Measurements from ENCODE around the gene COL13A1. TPM values are rescaled to one million over a fixed set of nuclear protein-coding genes. Genes with fewer than 3 reads are reported as not detected.

The COL13A1 gene
- total and polyA plus RNA-seq, 2 donors from 2014 or later = 4.0 to 5.2 TPM

DNA sequence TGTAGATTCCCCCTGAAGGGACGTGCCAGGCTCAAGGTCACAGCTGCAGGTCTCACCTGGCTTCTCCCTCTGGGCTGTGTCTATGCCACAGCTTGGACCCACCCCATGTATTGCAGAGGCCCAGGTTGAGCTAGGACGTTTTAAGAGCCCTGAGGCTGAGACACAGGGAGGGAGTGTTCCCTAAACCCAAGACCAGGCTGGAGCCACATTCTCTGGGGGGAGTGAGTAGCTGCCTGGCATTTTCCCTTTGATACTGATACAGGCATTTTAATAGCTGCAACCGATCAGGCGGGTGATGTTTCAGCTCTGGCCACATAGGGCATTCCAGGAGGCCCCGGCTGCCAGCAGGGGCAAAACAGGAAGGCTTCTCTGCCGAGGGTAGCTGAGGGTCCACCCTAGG lies 13.4 kb downstream of the COL13A1 start:
- Histone ChIP-seq H3K9me3 (ENCODE audit: control insufficient read depth in 2 of 3, insufficient read depth in 1 of 3, low read length in 3 of 3) (no peaks in the 10 kb centered on the region), H3K4me1 (ENCODE audit: control insufficient read depth in 2 of 3, insufficient read depth in 2 of 3, low read depth in 1 of 3, low read length in 3 of 3) (no peaks in the 10 kb centered on the region), H3K9ac (ENCODE audit: low read length in 3 of 3) (no peak overlapping the region), H3K4me3 (ENCODE audit: low read length in 3 of 3) (no peak overlapping the region), H3K27me3 (ENCODE audit: control insufficient read depth, insufficient read depth, low read length) (no peaks in the 10 kb centered on the region), H3K27ac (ENCODE audit: low read depth in 2 of 2, low read length in 2 of 2) (no peak overlapping the region), H3K36me3 (ENCODE audit: control insufficient read depth in 2 of 3, insufficient read depth in 3 of 3, low read length in 3 of 3) (no peaks in the 10 kb centered on the region)
- FAIRE-seq = no peak
- intact Hi-C loops (cut with DNase I) = no loop called here
- TF ChIP-seq, protein P1, sequence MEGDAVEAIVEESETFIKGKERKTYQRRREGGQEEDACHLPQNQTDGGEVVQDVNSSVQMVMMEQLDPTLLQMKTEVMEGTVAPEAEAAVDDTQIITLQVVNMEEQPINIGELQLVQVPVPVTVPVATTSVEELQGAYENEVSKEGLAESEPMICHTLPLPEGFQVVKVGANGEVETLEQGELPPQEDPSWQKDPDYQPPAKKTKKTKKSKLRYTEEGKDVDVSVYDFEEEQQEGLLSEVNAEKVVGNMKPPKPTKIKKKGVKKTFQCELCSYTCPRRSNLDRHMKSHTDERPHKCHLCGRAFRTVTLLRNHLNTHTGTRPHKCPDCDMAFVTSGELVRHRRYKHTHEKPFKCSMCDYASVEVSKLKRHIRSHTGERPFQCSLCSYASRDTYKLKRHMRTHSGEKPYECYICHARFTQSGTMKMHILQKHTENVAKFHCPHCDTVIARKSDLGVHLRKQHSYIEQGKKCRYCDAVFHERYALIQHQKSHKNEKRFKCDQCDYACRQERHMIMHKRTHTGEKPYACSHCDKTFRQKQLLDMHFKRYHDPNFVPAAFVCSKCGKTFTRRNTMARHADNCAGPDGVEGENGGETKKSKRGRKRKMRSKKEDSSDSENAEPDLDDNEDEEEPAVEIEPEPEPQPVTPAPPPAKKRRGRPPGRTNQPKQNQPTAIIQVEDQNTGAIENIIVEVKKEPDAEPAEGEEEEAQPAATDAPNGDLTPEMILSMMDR (IDR thresholded peaks at IDR 0.05; ENCODE audit: borderline replicate concordance, extremely low read depth, insufficient read depth) = no peak
- DNase-seq = peak in 3 of 5 donors; percentile 70 to 83 (median 81)

GRCh38 chr10:69816521-69816920 lies 14.8 kb downstream of the COL13A1 start:
- H3K27ac ChIP-seq (ENCODE audit: low read depth in 2 of 2, low read length in 2 of 2) = no peak overlapping the region
- TF ChIP-seq, protein P1 (IDR thresholded peaks at IDR 0.05; ENCODE audit: borderline replicate concordance, extremely low read depth, insufficient read depth) = no peak
- no peak overlapping the region for H3K9ac ChIP-seq (ENCODE audit: low read length in 3 of 3)
- H3K27me3 ChIP-seq (ENCODE audit: control insufficient read depth, insufficient read depth, low read length) = no peaks in the 10 kb centered on the region
- no peaks in the 10 kb centered on the region for H3K36me3 ChIP-seq (ENCODE audit: control insufficient read depth in 2 of 3, insufficient read depth in 3 of 3, low read length in 3 of 3)
- no peaks in the 10 kb centered on the region for H3K4me1 ChIP-seq (ENCODE audit: control insufficient read depth in 2 of 3, insufficient read depth in 2 of 3, low read depth in 1 of 3, low read length in 3 of 3)
- DNase-seq = no peak
- FAIRE-seq = no peak
- H3K4me3 ChIP-seq (ENCODE audit: low read length in 3 of 3) = no peak overlapping the region
- H3K9me3 ChIP-seq (ENCODE audit: control insufficient read depth in 2 of 3, insufficient read depth in 1 of 3, low read length in 3 of 3) = no peaks in the 10 kb centered on the region
- intact Hi-C loops (cut with DNase I) = no loop called here

- intact Hi-C loops (cut with DNase I) = no loop called here
- H3K4me3 ChIP-seq (ENCODE audit: low read length in 3 of 3) = no peak overlapping the region
- H3K9ac ChIP-seq (ENCODE audit: low read length in 3 of 3) = no peak overlapping the region
- no peaks in the 10 kb centered on the region for H3K4me1 ChIP-seq (ENCODE audit: control insufficient read depth in 2 of 3, insufficient read depth in 2 of 3, low read depth in 1 of 3, low read length in 3 of 3)
- no peaks in the 10 kb centered on the region for H3K27me3 ChIP-seq (ENCODE audit: control insufficient read depth, insufficient read depth, low read length)
- no peak overlapping the region for H3K27ac ChIP-seq (ENCODE audit: low read depth in 2 of 2, low read length in 2 of 2)
- FAIRE-seq = no peak
- peak in 1 of 5 donors; percentile 44 for DNase-seq
- H3K36me3 ChIP-seq (ENCODE audit: control insufficient read depth in 2 of 3, insufficient read depth in 3 of 3, low read length in 3 of 3) = no peaks in the 10 kb centered on the region
- no peaks in the 10 kb centered on the region for H3K9me3 ChIP-seq (ENCODE audit: control insufficient read depth in 2 of 3, insufficient read depth in 1 of 3, low read length in 3 of 3)
- TF ChIP-seq, protein P1 (IDR thresholded peaks at IDR 0.05; ENCODE audit: borderline replicate concordance, extremely low read depth, insufficient read depth) = no peak
Measured at GRCh38 chr10:69817078-69817581, 15.4 kb downstream of the COL13A1 start.

DNA sequence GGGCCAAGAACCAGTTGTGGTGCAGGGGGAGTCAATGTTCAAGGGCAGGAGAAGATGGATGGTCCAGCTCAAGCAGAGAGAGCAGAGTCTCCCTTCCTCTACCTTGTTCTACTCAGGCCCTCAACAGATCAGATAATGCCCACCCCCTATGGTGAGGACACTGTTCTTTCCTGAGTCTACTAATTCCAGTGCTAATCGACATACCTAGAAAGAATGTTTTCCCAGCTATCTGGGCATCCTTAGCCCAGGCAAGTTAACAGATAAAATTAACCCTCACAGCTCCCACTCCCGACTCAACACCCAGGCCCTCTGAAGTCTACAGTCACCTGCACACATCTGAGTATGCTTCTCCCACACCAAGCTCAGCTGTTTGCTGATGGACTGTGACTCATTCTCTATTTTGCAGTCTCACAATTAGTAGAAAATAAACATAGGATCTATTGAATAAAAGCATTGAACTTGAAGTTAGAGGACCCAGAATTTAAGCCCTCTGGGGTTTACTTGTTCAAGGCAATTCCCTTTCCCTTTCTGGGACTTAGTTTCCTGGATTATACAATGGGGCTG lies 17.1 kb downstream of the COL13A1 start:
- Histone ChIP-seq H3K27ac (ENCODE audit: low read depth in 2 of 2, low read length in 2 of 2) (no peak overlapping the region), H3K4me3 (ENCODE audit: low read length in 3 of 3) (no peak overlapping the region)
- no peak for FAIRE-seq

More for the DNA sequence above, 17.1 kb downstream of the COL13A1 start:
- no peaks in the 10 kb centered on the region for H3K27me3 ChIP-seq (ENCODE audit: control insufficient read depth, insufficient read depth, low read length)
- TF ChIP-seq, protein P1 (IDR thresholded peaks at IDR 0.05; ENCODE audit: borderline replicate concordance, extremely low read depth, insufficient read depth) = no peak
- intact Hi-C loops (cut with DNase I) = no loop called here
- no peaks in the 10 kb centered on the region for H3K9me3 ChIP-seq (ENCODE audit: control insufficient read depth in 2 of 3, insufficient read depth in 1 of 3, low read length in 3 of 3)
- H3K4me1 ChIP-seq (ENCODE audit: control insufficient read depth in 2 of 3, insufficient read depth in 2 of 3, low read depth in 1 of 3, low read length in 3 of 3) = no peaks in the 10 kb centered on the region
- no peak for DNase-seq
- no peaks in the 10 kb centered on the region for H3K36me3 ChIP-seq (ENCODE audit: control insufficient read depth in 2 of 3, insufficient read depth in 3 of 3, low read length in 3 of 3)
- no peak overlapping the region for H3K9ac ChIP-seq (ENCODE audit: low read length in 3 of 3)

Measured in kidney (tissue), 14 donors.